Measurements from ENCODE around the gene MAPRE2.
"Not testable (repeated sequence)": the region's sequence is repeated elsewhere in the genome, so short reads cannot be mapped to it uniquely, and the experiment has no call there.

DNA sequence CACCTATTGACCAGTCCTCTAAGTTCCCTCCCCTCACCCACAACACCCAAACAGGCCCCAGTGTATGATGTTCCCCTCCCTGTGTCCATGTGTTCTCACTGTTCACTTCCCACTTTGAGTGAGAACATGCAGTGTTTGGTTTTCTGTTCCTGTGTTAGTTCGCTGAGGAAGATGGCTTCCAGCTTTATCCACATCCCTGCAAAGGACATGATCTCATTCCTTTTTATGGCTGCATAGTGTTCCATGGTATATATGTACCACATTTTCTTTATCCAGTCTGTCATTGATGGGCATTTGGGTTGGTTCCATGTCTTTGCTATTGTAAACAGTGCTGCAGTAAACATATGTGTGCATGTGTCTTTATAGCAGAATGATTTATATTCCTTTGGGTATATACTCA, 66.9 kb downstream of the MAPRE2 start:
- TF ChIP-seq, protein P1, sequence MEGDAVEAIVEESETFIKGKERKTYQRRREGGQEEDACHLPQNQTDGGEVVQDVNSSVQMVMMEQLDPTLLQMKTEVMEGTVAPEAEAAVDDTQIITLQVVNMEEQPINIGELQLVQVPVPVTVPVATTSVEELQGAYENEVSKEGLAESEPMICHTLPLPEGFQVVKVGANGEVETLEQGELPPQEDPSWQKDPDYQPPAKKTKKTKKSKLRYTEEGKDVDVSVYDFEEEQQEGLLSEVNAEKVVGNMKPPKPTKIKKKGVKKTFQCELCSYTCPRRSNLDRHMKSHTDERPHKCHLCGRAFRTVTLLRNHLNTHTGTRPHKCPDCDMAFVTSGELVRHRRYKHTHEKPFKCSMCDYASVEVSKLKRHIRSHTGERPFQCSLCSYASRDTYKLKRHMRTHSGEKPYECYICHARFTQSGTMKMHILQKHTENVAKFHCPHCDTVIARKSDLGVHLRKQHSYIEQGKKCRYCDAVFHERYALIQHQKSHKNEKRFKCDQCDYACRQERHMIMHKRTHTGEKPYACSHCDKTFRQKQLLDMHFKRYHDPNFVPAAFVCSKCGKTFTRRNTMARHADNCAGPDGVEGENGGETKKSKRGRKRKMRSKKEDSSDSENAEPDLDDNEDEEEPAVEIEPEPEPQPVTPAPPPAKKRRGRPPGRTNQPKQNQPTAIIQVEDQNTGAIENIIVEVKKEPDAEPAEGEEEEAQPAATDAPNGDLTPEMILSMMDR (IDR thresholded peaks at IDR 0.05), result not testable (repeated sequence)
- TF ChIP-seq POLR2A (IDR thresholded peaks at IDR 0.05), result not testable (repeated sequence)

All from heart left ventricle (tissue), 13 donors.